ENCODE results near the gene ILK.

GRCh38 chr11:6599449-6599848, 4.1 kb upstream of the ILK start:
- TF ChIP-seq CTCF (IDR thresholded peaks at IDR 0.05; ENCODE audit: low read length) = no peak
- TF ChIP-seq EZH2 (IDR thresholded peaks at IDR 0.05; ENCODE audit: borderline replicate concordance, low read length) = no peak
